ENCODE data around the gene NACC2. TPM values are rescaled to one million over a fixed set of nuclear protein-coding genes. Genes with fewer than 3 reads are reported as not detected.

The NACC2 gene
- total and polyA plus RNA-seq, 9 of the 15 experiments (the other 6 are each of a cell fraction or from before 2014, with no cell fraction given) = 0.70 to 25.1 (median 5.6) TPM

- H4K20me1 ChIP-seq (replicated peaks; ENCODE audit: control insufficient read depth, insufficient read depth, low read length) = peaks cover 40% of the 10 kb centered on the region; the same call in 1 of the 2 replicates
- no peaks in the 10 kb centered on the region for H3K27me3 ChIP-seq (ENCODE audit: control insufficient read depth in 2 of 2, insufficient read depth in 2 of 2, low read length in 2 of 2)
- ChIA-PET POLR2A (interaction anchor here (0.6 kb wide), 1 partner anchor 271 kb away, joined by 3 read pairs; no protein-coding TSS in a partner anchor), CTCF (ENCODE audit: low intra/inter-chr PET ratio) (interaction anchor here (0.6 to 2.4 kb wide), 3 partner anchors 34 to 123 kb away, joined by 3 to 44 read pairs (median 4); no protein-coding TSS in a partner anchor)
- no peaks in the 10 kb centered on the region for H3K9me1 ChIP-seq (ENCODE audit: control insufficient read depth, insufficient read depth, low read length)
- no peak for ATAC-seq
- H3K9ac ChIP-seq (ENCODE audit: insufficient read depth in 1 of 2, low read depth in 2 of 2, low read length in 2 of 2) = peak overlapping the region in 1 of 2 experiments; percentile 38; a peak in 1 of 4 replicates
- no peak overlapping the region for H2AFZ ChIP-seq (ENCODE audit: low read depth, low read length)
- peak; percentile 70 for FAIRE-seq
- H3K4me3 ChIP-seq = no peak overlapping the region
- DNase-seq (ENCODE audit: extremely low read depth in 1 of 4, low spot score in 3 of 4) = peak in 1 of 4 experiments; percentile 17
- WGBS (ENCODE audit: insufficient coverage, low coverage, missing lambda C conversion rate) = 50% methylated on average over 3 of the region's 3 CpGs
- H3K36me3 ChIP-seq (ENCODE audit: control insufficient read depth, insufficient read depth, low read length) = peaks cover 31% of the 10 kb centered on the region; the same call in 2 of the 3 replicates
- intact Hi-C loops (cut with micrococcal nuclease) (loop anchor here (2.0 to 10.0 kb wide), 2 partner anchors 29 to 125 kb away; partner anchors contain the start of genes TMEM250 and UBAC1), in situ Hi-C loops (cut with MboI) (no loop called here)
- H3K4me2 ChIP-seq (ENCODE audit: insufficient read depth, low read length) = no peak overlapping the region
- no peak overlapping the region for H3K27ac ChIP-seq (ENCODE audit: extremely low read depth, low read depth, low read length)
- peaks cover 97% of the 10 kb centered on the region for H3K79me2 ChIP-seq (ENCODE audit: control insufficient read depth, insufficient read depth, low read length)
- no peaks in the 10 kb centered on the region for H3K9me3 ChIP-seq (replicated peaks; ENCODE audit: control insufficient read depth, insufficient read depth, low read depth, low read length)
- peaks cover 14 to 85% of the 10 kb centered on the region in 2 experiments; a peak in 4 of 5 replicates for H3K4me1 ChIP-seq (replicated peaks in 1 of 2; ENCODE audit: control insufficient read depth in 2 of 2, insufficient read depth in 2 of 2, low read length in 2 of 2)
- no TSS peak for BruUV-seq (replicated peaks)
- TF ChIP-seq ZNF133 (CRISPR knock-in tag; IDR thresholded peaks at IDR 0.05) (no peak), NCOA2 (IDR thresholded peaks at IDR 0.05; ENCODE audit: partially characterized antibody in 2 of 2) (no peak), ZNF644 (tag; IDR thresholded peaks at IDR 0.05; ENCODE audit: low read depth) (no peak), PKNOX1 (IDR thresholded peaks at IDR 0.05) (peak; percentile 66), BMI1 (IDR thresholded peaks at IDR 0.05; ENCODE audit: low read length) (no peak), ATF3 (IDR thresholded peaks at IDR 0.05) (no peak), ATF3 (CRISPR knock-in tag; conservative IDR thresholded peaks at IDR 0.05) (no peak), CCNT2 (IDR thresholded peaks at IDR 0.05; ENCODE audit: borderline replicate concordance, extremely low read depth, insufficient read length, low read depth, low read length) (no peak), REST (IDR thresholded peaks at IDR 0.05; ENCODE audit: borderline replicate concordance) (peak; percentile 55; the same call in 1 of the 2 replicates), REST (CRISPR knock-in tag; IDR thresholded peaks at IDR 0.05; ENCODE audit: low read depth) (no peak)
Observed at GRCh38 chr9:136089697-136090045, 5.4 kb downstream of the NACC2 start.

All from K562 (cell line).